Mucosa of descending colon (tissue), 3 donors: Measurements from ENCODE around the gene DAAM1. TPM values are rescaled to one million over a fixed set of nuclear protein-coding genes. Genes with fewer than 3 reads are reported as not detected.

Experiments
- ATAC-seq: fragments of 200-7000 bp; cut with Tn5 transposase; one replicate; pipeline ENCODE4 v1.9.1; 2020; ENCODE audit warnings: mild to moderate bottlenecking, moderate library complexity
- DNase-seq, 3 donors: peaks; one replicate each; pipeline ENCODE4 v3.0.0-alpha.2; 2020
- H3K36me3 ChIP-seq: fragments of 200-600 bp; one replicate; pipeline ENCODE4 v1.8.0; 2021; ENCODE audit warnings: low read depth, mild to moderate bottlenecking
- H3K4me1 ChIP-seq: fragments of 200-600 bp; one replicate; pipeline ENCODE4 v1.8.0; 2021; ENCODE audit warnings: low read depth, mild to moderate bottlenecking
- H3K4me3 ChIP-seq: fragments of 200-600 bp; one replicate; pipeline ENCODE4 v1.8.0; 2021; ENCODE audit warnings: mild to moderate bottlenecking
- H3K9me3 ChIP-seq: fragments of 200-600 bp; one replicate; pipeline ENCODE4 v1.8.0; 2021; ENCODE audit warnings: mild to moderate bottlenecking
- intact Hi-C, 2 donors: fragments of 100-400 bp; cut with DNase I in 1 of 2; cut with micrococcal nuclease in 1 of 2; formaldehyde crosslinking; loops; one replicate each; pipeline versions ENCODE4 v1.11.0 to v1.11.1; 2022; cut with DNase I, micrococcal nuclease
- total RNA-seq, 3 donors: library from RNA; stranded (reverse); fragmentation: NEBNext Ultra II Directional in 2 of 3; extraction: Animal tissue kit (Norgen Biotek cat#: 25700) in 2 of 3; gene quantifications; one replicate each; pipeline versions ENCODE4 v1.2.1 to v1.2.4, GENCODE V29; 2021 to 2023
- TF ChIP-seq, protein P1 (sequence below): fragments of 200-600 bp; IDR thresholded peaks from one replicate; pipeline ENCODE4 v1.8.0; 2022; ENCODE audit warnings: antibody characterized with exemption, mild to moderate bottlenecking
- donor health status: DM: no; HTN: no; CAD: no; lungs with moderate emphysema.
- donor health status: DM: no; HTN: no; CAD: no.
- donor health status: DM: no; HTN: yes; CAD: no.

The DAAM1 gene
- total RNA-seq, 3 donors from 2014 or later: 41.0 to 85.4 (median 49.6) TPM

DNA sequence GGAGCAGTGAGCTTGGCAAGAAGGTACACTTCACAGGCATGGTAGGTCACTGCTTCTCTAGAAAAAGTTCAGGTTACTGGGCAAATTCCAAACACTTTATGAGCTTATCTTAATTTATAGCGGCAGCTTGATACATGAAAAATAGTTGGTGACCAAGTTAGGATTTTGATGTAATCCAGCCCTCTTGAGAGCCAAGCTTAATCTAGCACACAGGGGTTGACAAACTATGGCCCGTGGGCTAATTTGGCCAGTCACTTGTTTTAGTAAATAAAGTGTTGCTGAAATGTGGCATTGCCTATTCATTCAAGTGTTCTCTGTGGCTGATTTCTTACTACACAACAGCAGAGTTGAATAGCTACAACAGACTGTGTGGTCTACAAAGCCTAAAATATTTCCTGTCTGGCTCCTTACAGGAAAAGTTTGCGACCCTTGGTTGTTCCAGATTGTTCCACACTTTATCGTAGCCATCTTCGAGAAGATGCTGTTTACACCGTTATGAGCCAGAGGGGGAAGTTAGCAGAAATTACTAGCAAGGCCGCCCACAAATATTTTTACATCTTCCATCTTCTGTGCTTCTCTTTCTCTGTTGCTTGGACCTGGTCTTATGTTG is 120.9 kb downstream of the DAAM1 start:
- H3K4me1 ChIP-seq: no peaks in the 10 kb centered on the region
- no peak for DNase-seq
- ATAC-seq: no peak
- no peaks in the 10 kb centered on the region for H3K9me3 ChIP-seq
- TF ChIP-seq, protein P1, sequence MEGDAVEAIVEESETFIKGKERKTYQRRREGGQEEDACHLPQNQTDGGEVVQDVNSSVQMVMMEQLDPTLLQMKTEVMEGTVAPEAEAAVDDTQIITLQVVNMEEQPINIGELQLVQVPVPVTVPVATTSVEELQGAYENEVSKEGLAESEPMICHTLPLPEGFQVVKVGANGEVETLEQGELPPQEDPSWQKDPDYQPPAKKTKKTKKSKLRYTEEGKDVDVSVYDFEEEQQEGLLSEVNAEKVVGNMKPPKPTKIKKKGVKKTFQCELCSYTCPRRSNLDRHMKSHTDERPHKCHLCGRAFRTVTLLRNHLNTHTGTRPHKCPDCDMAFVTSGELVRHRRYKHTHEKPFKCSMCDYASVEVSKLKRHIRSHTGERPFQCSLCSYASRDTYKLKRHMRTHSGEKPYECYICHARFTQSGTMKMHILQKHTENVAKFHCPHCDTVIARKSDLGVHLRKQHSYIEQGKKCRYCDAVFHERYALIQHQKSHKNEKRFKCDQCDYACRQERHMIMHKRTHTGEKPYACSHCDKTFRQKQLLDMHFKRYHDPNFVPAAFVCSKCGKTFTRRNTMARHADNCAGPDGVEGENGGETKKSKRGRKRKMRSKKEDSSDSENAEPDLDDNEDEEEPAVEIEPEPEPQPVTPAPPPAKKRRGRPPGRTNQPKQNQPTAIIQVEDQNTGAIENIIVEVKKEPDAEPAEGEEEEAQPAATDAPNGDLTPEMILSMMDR: no peak
- intact Hi-C loops: no loop called here
- H3K36me3 ChIP-seq: no peaks in the 10 kb centered on the region
- H3K4me3 ChIP-seq: no peak overlapping the region

DNA sequence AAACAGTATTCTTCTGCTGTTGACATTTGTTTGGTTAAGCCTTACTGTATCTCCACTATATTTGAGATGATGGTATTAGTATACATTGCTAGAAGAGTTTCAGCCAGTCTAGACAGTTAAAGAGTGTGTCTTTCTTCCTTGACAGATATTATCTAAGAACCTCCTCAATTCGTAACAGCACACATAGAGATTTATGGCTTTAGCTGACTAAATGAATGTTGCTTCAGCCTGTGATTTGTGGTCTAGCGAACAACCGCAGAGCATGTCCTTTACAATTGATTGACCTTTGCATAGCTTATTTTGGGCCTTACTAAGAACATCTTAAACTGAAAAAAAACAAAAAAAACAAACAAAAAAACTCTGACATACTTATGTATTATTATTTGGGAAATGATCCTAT is 122.2 kb downstream of the DAAM1 start:
- TF ChIP-seq, protein P1: no peak
- H3K4me3 ChIP-seq: no peak overlapping the region
- H3K9me3 ChIP-seq: no peaks in the 10 kb centered on the region
- ATAC-seq (no peak), DNase-seq (no peak)
- intact Hi-C loops: loop anchor here in 1 of 2 donors (10.0 kb wide), 1 partner anchor 46 kb away; no protein-coding TSS in a partner anchor
- H3K36me3 ChIP-seq: no peaks in the 10 kb centered on the region
- H3K4me1 ChIP-seq: no peaks in the 10 kb centered on the region

DNA sequence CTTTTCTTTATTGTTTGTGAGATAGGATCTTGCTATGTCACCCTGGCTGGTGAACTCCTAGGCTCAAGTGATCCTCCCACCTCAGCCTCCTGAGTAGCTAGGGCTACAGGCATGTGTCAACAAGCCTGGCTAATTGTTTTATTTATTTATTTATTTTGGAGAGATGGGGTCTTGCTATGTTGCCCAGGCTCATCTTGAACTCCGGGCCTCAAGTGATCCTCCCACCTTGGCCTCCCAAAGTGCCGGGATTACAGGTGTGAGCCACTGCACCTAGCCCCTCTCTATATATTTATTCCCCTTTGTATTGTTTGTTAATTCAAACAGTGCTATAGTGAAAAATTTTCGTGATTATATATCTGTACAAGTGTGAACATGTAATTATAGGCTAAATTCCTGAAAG is 123.3 kb downstream of the DAAM1 start:
- intact Hi-C loops: loop anchor here in 1 of 2 donors (10.0 kb wide), 1 partner anchor 47 kb away; no protein-coding TSS in a partner anchor
- Histone ChIP-seq H3K4me3 (no peak overlapping the region), H3K36me3 (no peaks in the 10 kb centered on the region), H3K9me3 (no peaks in the 10 kb centered on the region), H3K4me1 (no peaks in the 10 kb centered on the region)
- ATAC-seq: no peak
- no peak for DNase-seq
- TF ChIP-seq, protein P1: no peak

DNA sequence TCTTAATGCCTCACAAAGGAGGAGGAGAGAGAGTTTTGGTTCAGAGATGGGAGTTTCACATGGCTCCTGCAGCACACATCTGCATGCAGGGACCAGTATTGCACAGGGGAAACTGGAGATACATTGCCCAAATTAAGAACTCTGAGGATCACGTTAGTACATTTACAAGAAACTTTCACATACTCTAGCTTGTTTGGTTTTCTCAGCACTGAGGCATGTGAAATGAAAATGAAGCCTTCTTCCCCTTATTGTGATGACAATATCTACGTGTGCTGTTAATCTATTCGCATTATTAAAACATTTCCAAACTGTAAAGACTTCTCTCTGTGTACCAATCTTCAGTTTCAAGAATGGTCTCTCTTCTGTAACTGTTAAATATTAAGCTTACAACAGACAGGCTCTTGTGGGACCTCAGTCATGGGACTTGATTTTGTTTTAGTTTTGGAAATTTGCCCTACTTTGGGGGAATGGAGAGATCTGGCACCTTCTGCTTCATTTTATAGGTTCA is 124.7 kb downstream of the DAAM1 start:
- no peaks in the 10 kb centered on the region for H3K36me3 ChIP-seq
- no peak overlapping the region for H3K4me3 ChIP-seq
- H3K4me1 ChIP-seq: no peaks in the 10 kb centered on the region
- no peaks in the 10 kb centered on the region for H3K9me3 ChIP-seq
- no peak for ATAC-seq
- TF ChIP-seq, protein P1: no peak
- no peak for DNase-seq
- intact Hi-C loops: loop anchor here in 1 of 2 donors (10.0 kb wide), 1 partner anchor 48 kb away; no protein-coding TSS in a partner anchor

DNA sequence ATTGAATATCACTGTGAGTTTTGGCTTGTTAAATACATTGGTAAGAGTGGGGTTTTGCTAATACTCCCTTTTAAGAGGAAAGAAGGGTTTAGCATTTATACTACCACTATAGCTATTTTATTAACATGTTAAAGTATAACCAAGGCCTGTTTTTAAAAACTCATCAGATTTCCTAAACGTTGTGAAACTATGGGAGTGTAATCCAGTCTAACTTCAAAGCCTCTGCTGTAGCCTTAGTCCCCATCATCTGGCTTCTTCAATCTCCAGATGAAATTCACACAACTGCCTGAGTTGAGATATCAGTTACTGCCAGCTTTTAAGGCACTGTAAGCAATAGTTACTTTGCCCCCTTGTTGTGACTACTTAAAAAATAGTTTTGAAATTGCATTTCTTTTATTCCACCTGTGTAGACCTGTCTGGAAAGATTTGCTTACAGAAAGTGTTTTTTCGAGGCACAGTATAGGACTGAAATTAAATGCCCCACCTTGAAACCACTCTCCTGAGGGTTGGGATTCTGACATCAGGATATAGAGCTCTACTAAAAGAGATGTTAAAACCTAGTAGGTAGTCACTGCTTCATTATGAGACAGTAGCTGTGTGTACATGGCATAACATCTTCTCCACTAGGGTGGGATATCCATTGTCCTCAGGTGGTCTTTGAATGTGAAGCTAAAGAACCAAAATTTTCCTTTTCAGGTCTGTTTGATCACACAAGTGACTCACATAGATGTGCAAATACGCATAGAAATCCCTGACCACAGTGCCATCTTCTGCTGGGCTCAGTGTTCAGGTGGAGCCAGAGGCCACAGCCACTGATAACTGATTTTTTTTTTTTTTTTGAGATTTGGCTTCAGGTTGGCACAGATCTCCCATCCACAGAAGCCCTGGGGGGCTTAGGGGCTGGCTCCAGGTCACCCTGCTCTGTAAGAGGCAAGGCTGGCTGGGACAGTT is 125.5 kb downstream of the DAAM1 start:
- Histone ChIP-seq H3K9me3 (no peaks in the 10 kb centered on the region), H3K4me1 (no peaks in the 10 kb centered on the region), H3K36me3 (no peaks in the 10 kb centered on the region), H3K4me3 (no peak overlapping the region)
- intact Hi-C loops: loop anchor here in 1 of 2 donors (10.0 kb wide), 1 partner anchor 49 kb away; no protein-coding TSS in a partner anchor
- ATAC-seq (no peak), DNase-seq (no peak)
- TF ChIP-seq, protein P1: no peak
